ENCODE data around the gene BST2. TPM values are rescaled to one million over a fixed set of nuclear protein-coding genes. Genes with fewer than 3 reads are reported as not detected.

The BST2 gene
- total and polyA plus RNA-seq, 2 of the 4 experiments (the other 2 are of a cell fraction), result 0.18 to 0.92 TPM

DNA sequence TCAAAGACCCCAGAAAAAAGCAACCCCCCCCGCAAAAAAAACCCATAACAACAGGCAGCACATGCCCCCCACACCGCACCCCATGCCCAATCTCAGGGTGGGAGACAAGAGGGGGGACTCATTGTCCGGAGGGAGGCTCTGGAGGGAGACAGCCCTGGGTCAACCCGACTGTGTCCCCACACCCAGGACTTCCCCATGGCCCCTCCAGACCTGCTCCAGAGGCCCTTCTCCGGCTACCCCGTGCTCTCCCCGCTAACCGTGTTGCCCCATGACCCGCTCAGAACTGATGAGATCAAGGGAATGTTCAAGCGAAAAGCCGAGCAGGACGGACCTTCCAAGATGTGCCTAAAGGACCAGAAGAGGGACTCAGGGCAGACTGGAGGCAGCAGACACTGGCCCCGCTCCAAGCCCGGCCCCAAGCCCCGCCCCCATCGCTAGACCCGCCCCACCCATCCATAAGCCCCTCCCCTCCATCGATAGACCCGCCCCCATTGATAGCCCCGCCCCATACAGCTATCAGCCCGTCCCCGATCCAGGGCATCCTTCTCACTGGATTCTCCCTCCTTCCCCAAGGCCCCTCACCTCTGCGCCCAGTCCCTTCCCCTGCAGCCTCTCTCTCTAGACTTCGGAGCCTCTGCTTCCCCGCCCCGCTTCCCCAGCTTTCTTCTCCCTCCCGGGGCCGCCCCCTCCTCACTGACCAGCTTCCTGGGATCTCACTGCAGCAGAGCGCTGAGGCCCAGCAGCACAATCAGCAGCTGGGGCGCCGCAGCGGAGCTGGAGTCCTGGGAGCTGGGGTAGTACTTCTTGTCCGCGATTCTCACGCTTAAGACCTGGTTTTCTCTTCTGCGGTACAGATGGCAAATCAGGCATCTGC is 2.2 kb downstream of the BST2 start:
- H3K14ac ChIP-seq (replicated peaks; ENCODE audit: low read depth, low read length), result no peak overlapping the region
- BruUV-seq (replicated peaks), result no TSS peak
- H3K4me1 ChIP-seq (ENCODE audit: control insufficient read depth, insufficient read depth, low read length), result no peaks in the 10 kb centered on the region
- H3K18ac ChIP-seq (ENCODE audit: low read depth, low read length), result no peak overlapping the region
- CTCF ChIA-PET, result no interaction called here
- WGBS, 2 experiments (ENCODE audit: extremely low coverage in 2 of 2, insufficient read length in 1 of 2), result 72% methylated on average over 6 of the region's 36 CpGs; no CpG with 5 or more reads in 1 of the 2 experiments
- H3K4me2 ChIP-seq (ENCODE audit: low read depth, low read length), result no peak overlapping the region
- no peak overlapping the region for H3K4ac ChIP-seq (ENCODE audit: low read depth, low read length)
- H3K4me3 ChIP-seq (ENCODE audit: insufficient read depth, low read depth, low read length), result no peak overlapping the region
- H4K20me1 ChIP-seq (ENCODE audit: insufficient read depth, low read length), result no peaks in the 10 kb centered on the region
- no peak overlapping the region for H2BK15ac ChIP-seq (ENCODE audit: low read depth, low read length)
- no peak overlapping the region for H2BK20ac ChIP-seq (ENCODE audit: low read depth, low read length)
- H3K9me3 ChIP-seq (ENCODE audit: control insufficient read depth, insufficient read depth, low read length), result no peaks in the 10 kb centered on the region
- H2AK5ac ChIP-seq (ENCODE audit: low read depth, low read length), result no peak overlapping the region
- H3K27me3 ChIP-seq (ENCODE audit: control insufficient read depth, insufficient read depth, low read length), result no peaks in the 10 kb centered on the region
- H4K5ac ChIP-seq (ENCODE audit: low read depth, low read length), result no peak overlapping the region
- H3K23ac ChIP-seq (ENCODE audit: low read depth, low read length), result no peak overlapping the region
- H2AFZ ChIP-seq (replicated peaks; ENCODE audit: low read length, poor library complexity), result peak overlapping the region; percentile 70
- H2AK9ac ChIP-seq (replicated peaks; ENCODE audit: low read depth, low read length, poor library complexity), result no peak overlapping the region
- TF ChIP-seq POLR2A (IDR thresholded peaks at IDR 0.05; ENCODE audit: low read depth, low read length) (no peak), NFE2L2 (IDR thresholded peaks at IDR 0.05; ENCODE audit: low read depth, low read length) (no peak), MAFK (IDR thresholded peaks at IDR 0.05; ENCODE audit: low read depth, low read length) (no peak), RAD21 (IDR thresholded peaks at IDR 0.05; ENCODE audit: low read length) (no peak), RFX5 (IDR thresholded peaks at IDR 0.05; ENCODE audit: low read depth, low read length) (no peak), BHLHE40 (IDR thresholded peaks at IDR 0.05; ENCODE audit: low read depth, low read length) (no peak), MAZ (IDR thresholded peaks at IDR 0.05; ENCODE audit: borderline replicate concordance, low read depth, low read length) (no peak), FOS (IDR thresholded peaks at IDR 0.05; ENCODE audit: low read depth, low read length) (no peak), SMC3 (IDR thresholded peaks at IDR 0.05; ENCODE audit: low read depth, low read length) (no peak), MXI1 (IDR thresholded peaks at IDR 0.05; ENCODE audit: borderline replicate concordance, low read depth, low read length) (no peak), CHD1 (IDR thresholded peaks at IDR 0.05; ENCODE audit: low read depth, low read length) (no peak), CEBPB (IDR thresholded peaks at IDR 0.05; ENCODE audit: low read depth, low read length) (no peak)
- TF ChIP-seq, protein P1, sequence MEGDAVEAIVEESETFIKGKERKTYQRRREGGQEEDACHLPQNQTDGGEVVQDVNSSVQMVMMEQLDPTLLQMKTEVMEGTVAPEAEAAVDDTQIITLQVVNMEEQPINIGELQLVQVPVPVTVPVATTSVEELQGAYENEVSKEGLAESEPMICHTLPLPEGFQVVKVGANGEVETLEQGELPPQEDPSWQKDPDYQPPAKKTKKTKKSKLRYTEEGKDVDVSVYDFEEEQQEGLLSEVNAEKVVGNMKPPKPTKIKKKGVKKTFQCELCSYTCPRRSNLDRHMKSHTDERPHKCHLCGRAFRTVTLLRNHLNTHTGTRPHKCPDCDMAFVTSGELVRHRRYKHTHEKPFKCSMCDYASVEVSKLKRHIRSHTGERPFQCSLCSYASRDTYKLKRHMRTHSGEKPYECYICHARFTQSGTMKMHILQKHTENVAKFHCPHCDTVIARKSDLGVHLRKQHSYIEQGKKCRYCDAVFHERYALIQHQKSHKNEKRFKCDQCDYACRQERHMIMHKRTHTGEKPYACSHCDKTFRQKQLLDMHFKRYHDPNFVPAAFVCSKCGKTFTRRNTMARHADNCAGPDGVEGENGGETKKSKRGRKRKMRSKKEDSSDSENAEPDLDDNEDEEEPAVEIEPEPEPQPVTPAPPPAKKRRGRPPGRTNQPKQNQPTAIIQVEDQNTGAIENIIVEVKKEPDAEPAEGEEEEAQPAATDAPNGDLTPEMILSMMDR (conservative IDR thresholded peaks at IDR 0.05; ENCODE audit: low read depth, low read length), result no peak
- TF ChIP-seq, protein P2, sequence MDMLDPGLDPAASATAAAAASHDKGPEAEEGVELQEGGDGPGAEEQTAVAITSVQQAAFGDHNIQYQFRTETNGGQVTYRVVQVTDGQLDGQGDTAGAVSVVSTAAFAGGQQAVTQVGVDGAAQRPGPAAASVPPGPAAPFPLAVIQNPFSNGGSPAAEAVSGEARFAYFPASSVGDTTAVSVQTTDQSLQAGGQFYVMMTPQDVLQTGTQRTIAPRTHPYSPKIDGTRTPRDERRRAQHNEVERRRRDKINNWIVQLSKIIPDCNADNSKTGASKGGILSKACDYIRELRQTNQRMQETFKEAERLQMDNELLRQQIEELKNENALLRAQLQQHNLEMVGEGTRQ (IDR thresholded peaks at IDR 0.05; ENCODE audit: low read depth, low read length), result no peak
- TF ChIP-seq, protein P3, sequence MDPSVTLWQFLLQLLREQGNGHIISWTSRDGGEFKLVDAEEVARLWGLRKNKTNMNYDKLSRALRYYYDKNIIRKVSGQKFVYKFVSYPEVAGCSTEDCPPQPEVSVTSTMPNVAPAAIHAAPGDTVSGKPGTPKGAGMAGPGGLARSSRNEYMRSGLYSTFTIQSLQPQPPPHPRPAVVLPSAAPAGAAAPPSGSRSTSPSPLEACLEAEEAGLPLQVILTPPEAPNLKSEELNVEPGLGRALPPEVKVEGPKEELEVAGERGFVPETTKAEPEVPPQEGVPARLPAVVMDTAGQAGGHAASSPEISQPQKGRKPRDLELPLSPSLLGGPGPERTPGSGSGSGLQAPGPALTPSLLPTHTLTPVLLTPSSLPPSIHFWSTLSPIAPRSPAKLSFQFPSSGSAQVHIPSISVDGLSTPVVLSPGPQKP (IDR thresholded peaks at IDR 0.05; ENCODE audit: borderline replicate concordance, low read depth, low read length), result no peak
- H3K9me1 ChIP-seq (ENCODE audit: insufficient read depth, low read length), result peaks cover 2% of the 10 kb centered on the region; the same call in 1 of the 2 replicates
- in situ Hi-C loops (cut with MboI; ENCODE audit: low sequenced_read_pairs), result no loop called here
- H3K56ac ChIP-seq (ENCODE audit: extremely low read depth, insufficient read depth, low read length), result no peak overlapping the region
- no peak overlapping the region for H2BK120ac ChIP-seq (ENCODE audit: low read depth, low read length)
- intact Hi-C loops (cut with micrococcal nuclease), result no loop called here
- ATAC-seq (ENCODE audit: low read depth) (peak; percentile 60), DNase-seq (no peak)
- POLR2A ChIA-PET (ENCODE audit: unreplicated experiment), result no interaction called here
- no peak overlapping the region for H4K8ac ChIP-seq (ENCODE audit: low read depth in 2 of 2, low read length in 2 of 2)
- dilution Hi-C loops (cut with HindIII; ENCODE audit: low sequenced_read_pairs, unreplicated experiment), result no loop called here
- H3K27ac ChIP-seq (ENCODE audit: insufficient read depth, low read length), result no peak overlapping the region
- no peaks in the 10 kb centered on the region for H3K36me3 ChIP-seq (ENCODE audit: control insufficient read depth, insufficient read depth, low read length)
- H4K91ac ChIP-seq (ENCODE audit: insufficient read depth, low read depth, low read length), result no peak overlapping the region
- no peak overlapping the region for H3K9ac ChIP-seq (ENCODE audit: low read depth, low read length)
- no peaks in the 10 kb centered on the region for H3K79me1 ChIP-seq (ENCODE audit: low read depth in 1 of 2, low read length in 2 of 2)
- H2BK5ac ChIP-seq (ENCODE audit: low read depth, low read length, poor library complexity, severe bottlenecking), result no peak overlapping the region

All from IMR-90 (cell line).